ENCODE measurements around the gene PRPS1.

Gene PRPS1

GRCh38 chrX:107667426-107667825 is 39.1 kb downstream of the PRPS1 start:
- TF ChIP-seq POLR2AphosphoS5 (IDR thresholded peaks at IDR 0.05; ENCODE audit: low read depth, low read length), result no peak

- TF ChIP-seq REST (IDR thresholded peaks at IDR 0.05; ENCODE audit: insufficient read depth in 1 of 2, low read depth in 2 of 2, low read length in 2 of 2) (no peak), FOXP2 (optimal IDR thresholded peaks at IDR 0.05; ENCODE audit: borderline replicate concordance, extremely low read depth, extremely low read length, insufficient read depth) (no peak), TAF1 (IDR thresholded peaks at IDR 0.05; ENCODE audit: borderline replicate concordance, insufficient read depth, low read length) (no peak), SIN3A (IDR thresholded peaks at IDR 0.05; ENCODE audit: borderline replicate concordance, insufficient read depth, low read length) (no peak)
Measured at GRCh38 chrX:107669261-107669660, 41.0 kb downstream of the PRPS1 start.

GRCh38 chrX:107669885-107670628 is 41.7 kb downstream of the PRPS1 start:
- no peak for TF ChIP-seq FOXP2 (optimal IDR thresholded peaks at IDR 0.05; ENCODE audit: borderline replicate concordance, extremely low read depth, extremely low read length, insufficient read depth)
- no peak for TF ChIP-seq TAF1 (IDR thresholded peaks at IDR 0.05; ENCODE audit: borderline replicate concordance, insufficient read depth, low read length)
- TF ChIP-seq POLR2AphosphoS5 (IDR thresholded peaks at IDR 0.05; ENCODE audit: low read depth, low read length), result no peak
- TF ChIP-seq SIN3A (IDR thresholded peaks at IDR 0.05; ENCODE audit: borderline replicate concordance, insufficient read depth, low read length), result no peak
- no peak for TF ChIP-seq REST (IDR thresholded peaks at IDR 0.05; ENCODE audit: insufficient read depth in 1 of 2, low read depth in 2 of 2, low read length in 2 of 2)

GRCh38 chrX:107672955-107673378 is 44.7 kb downstream of the PRPS1 start:
- TF ChIP-seq REST (IDR thresholded peaks at IDR 0.05; ENCODE audit: insufficient read depth in 1 of 2, low read depth in 2 of 2, low read length in 2 of 2) (no peak), SIN3A (IDR thresholded peaks at IDR 0.05; ENCODE audit: borderline replicate concordance, insufficient read depth, low read length) (no peak), TAF1 (IDR thresholded peaks at IDR 0.05; ENCODE audit: borderline replicate concordance, insufficient read depth, low read length) (no peak), POLR2AphosphoS5 (IDR thresholded peaks at IDR 0.05; ENCODE audit: low read depth, low read length) (no peak), FOXP2 (optimal IDR thresholded peaks at IDR 0.05; ENCODE audit: borderline replicate concordance, extremely low read depth, extremely low read length, insufficient read depth) (no peak)

GRCh38 chrX:107673431-107673830 is 45.1 kb downstream of the PRPS1 start:
- no peak for TF ChIP-seq FOXP2 (optimal IDR thresholded peaks at IDR 0.05; ENCODE audit: borderline replicate concordance, extremely low read depth, extremely low read length, insufficient read depth)
- TF ChIP-seq REST (IDR thresholded peaks at IDR 0.05; ENCODE audit: insufficient read depth in 1 of 2, low read depth in 2 of 2, low read length in 2 of 2), result no peak
- TF ChIP-seq POLR2AphosphoS5 (IDR thresholded peaks at IDR 0.05; ENCODE audit: low read depth, low read length), result no peak
- TF ChIP-seq TAF1 (IDR thresholded peaks at IDR 0.05; ENCODE audit: borderline replicate concordance, insufficient read depth, low read length), result no peak
- no peak for TF ChIP-seq SIN3A (IDR thresholded peaks at IDR 0.05; ENCODE audit: borderline replicate concordance, insufficient read depth, low read length)

All from PFSK-1 (cell line).